ENCODE measurements around the gene DOCK4. TPM values are rescaled to one million over a fixed set of nuclear protein-coding genes. Genes with fewer than 3 reads are reported as not detected.

Gene DOCK4
- total RNA-seq, 2 experiments from 2014 or later = 0.64 to 0.87 TPM

DNA sequence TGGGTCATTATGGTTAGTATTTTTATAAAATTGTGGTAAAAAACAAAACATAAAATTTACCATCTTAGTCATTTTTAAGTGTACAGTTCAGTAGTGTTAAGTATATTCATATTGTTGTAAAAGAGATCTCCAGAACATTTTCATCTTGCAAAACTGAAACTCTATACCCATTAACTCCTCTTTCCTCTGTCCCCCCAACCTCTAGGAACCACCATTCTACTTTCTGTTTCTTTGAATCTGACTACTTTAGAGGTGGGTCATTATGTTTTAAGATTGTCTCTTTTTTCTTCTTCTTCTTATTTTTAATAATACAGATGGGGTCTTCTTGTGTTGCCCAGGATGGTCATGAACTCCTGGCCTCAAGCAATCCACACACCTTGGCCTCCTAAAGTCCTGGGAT lies 84.1 kb downstream of the DOCK4 start:
- no peaks in the 10 kb centered on the region for H3K9me3 Mint-ChIP-seq (ENCODE audit: low read depth)
- ATAC-seq = no peak
- H3K36me3 Mint-ChIP-seq = no peaks in the 10 kb centered on the region
- no peak overlapping the region for H3K27ac Mint-ChIP-seq
- CTCF ChIA-PET = no interaction called here
- DNase-seq = no peak
- H3K4me3 Mint-ChIP-seq = no peak overlapping the region
- H3K27me3 Mint-ChIP-seq = peaks cover 12% of the 10 kb centered on the region
- no peaks in the 10 kb centered on the region for H3K4me1 Mint-ChIP-seq

DNA sequence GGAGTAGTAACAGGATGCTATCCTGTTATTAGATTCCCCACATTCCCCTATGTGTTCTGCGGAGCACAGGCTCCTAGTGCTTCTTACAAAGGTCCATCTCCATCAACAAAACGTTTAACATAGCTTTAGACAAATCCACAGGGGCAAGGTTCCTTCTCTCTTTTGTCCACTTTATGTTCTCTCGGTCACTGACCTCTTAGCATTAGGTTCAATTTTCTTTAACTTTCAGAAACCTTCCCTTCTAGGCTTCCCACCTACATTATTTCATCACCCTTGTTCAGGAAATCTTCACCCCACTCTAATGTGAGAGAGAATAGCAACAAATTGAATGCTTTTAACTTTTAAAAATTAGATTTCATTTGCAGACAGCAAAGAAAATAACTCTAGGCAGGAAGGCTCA lies 84.9 kb downstream of the DOCK4 start:
- Mint-ChIP-seq H3K4me3 (no peak overlapping the region), H3K4me1 (no peaks in the 10 kb centered on the region), H3K9me3 (ENCODE audit: low read depth) (no peaks in the 10 kb centered on the region), H3K27me3 (peaks cover 13% of the 10 kb centered on the region), H3K36me3 (no peaks in the 10 kb centered on the region), H3K27ac (no peak overlapping the region)
- no peak for ATAC-seq
- CTCF ChIA-PET = no interaction called here
- no peak for DNase-seq

DNA sequence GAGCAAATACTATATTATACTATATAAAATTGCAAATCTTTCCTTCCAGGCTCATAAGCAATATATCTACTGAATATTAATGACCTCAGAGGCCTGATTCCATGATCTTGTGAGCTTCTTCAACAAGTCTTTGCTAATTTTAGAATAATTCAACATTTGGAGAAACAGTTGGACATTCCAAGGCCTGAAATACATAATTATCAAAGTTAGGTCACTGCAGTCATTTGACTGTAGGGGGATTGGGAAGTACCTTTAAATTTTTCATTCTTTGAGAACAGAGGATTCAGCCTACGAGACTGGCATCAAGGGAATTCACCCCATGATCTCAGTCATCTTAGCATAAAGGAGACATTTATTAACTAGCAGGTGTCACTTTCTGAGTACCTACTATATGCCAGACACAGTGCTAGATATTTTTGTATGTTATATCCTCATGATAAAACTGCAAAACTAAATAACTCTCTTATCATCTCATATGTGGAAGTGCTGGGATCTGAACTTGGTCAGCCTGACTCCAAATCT lies 85.4 kb downstream of the DOCK4 start:
- H3K9me3 Mint-ChIP-seq (ENCODE audit: low read depth) = no peaks in the 10 kb centered on the region
- H3K4me1 Mint-ChIP-seq = no peaks in the 10 kb centered on the region
- H3K4me3 Mint-ChIP-seq = no peak overlapping the region
- no peak overlapping the region for H3K27ac Mint-ChIP-seq
- CTCF ChIA-PET = no interaction called here
- no peaks in the 10 kb centered on the region for H3K36me3 Mint-ChIP-seq
- no peak for ATAC-seq
- no peak for DNase-seq
- H3K27me3 Mint-ChIP-seq = peaks cover 16% of the 10 kb centered on the region

DNA sequence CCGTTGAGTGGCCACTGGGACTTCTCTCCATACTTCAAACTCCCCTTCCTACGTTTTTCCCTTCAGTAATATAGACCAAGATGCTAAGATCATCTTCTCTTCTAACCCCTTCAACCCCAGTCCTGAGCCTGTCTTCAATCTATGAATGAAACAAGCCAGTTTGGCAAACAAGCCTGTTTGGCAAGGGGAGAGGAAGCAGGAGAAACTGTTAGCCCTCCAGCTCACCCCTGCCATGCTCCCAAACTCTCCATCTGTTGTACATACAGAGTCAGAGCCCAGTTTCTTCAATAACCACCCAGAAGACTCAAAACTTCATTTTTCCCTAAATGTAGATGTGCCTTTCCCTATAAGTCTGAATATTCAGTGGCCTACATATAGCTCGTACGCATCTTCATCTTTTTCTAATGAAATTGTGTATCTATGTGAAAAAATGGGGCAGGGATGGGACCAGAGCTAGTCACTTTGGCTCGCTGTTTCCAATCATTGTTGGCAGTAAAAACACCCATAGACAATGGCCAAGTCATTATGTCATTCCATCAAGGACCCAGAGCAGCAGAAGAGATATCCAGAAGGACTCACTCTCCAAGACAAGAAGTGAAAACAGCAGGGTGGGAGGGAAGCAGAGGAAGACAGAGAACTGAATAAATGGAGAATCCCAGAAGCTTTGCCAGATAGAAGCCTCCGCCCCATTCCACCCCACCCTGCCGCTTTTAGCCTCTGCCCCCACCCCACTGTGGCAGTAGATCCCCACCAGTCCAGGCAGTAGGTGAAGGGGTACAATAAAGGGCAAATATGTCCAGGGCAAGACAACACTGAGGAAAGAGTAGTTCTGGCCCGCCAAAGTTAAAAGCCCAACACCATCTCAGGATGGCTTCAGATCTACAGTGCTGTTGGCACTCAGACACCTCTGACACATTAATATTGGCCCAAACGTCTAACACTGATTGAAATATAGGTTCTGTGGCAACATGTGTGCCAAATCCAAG lies 87.3 kb downstream of the DOCK4 start:
- ATAC-seq (no peak), DNase-seq (no peak)
- Mint-ChIP-seq H3K27me3 (peaks cover 17% of the 10 kb centered on the region), H3K36me3 (no peaks in the 10 kb centered on the region), H3K9me3 (ENCODE audit: low read depth) (no peaks in the 10 kb centered on the region), H3K4me3 (no peak overlapping the region), H3K27ac (no peak overlapping the region), H3K4me1 (no peaks in the 10 kb centered on the region)
- CTCF ChIA-PET = no interaction called here

DNA sequence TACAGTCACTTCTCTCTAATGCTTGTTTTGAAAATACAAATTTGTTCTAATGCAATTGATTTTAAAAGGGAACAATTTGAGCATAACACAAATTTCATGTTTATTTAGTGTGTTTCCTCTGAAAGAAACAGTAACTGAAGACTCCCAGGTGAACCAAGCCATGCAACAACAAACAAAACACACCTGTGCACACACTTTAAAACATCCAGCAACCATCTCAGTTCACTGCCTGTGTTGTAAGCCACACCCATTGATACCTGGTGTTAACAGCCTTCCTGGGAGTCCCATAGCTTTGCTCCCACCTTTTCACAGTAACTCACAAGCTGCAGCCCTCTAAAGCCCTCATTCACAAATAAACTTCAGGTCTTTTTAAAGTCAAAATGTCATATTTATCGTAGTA lies 89.3 kb downstream of the DOCK4 start:
- no peak overlapping the region for H3K27ac Mint-ChIP-seq
- ATAC-seq = no peak
- peaks cover 13% of the 10 kb centered on the region for H3K27me3 Mint-ChIP-seq
- H3K9me3 Mint-ChIP-seq (ENCODE audit: low read depth) = no peaks in the 10 kb centered on the region
- CTCF ChIA-PET = no interaction called here
- H3K36me3 Mint-ChIP-seq = no peaks in the 10 kb centered on the region
- DNase-seq = no peak
- H3K4me1 Mint-ChIP-seq = no peaks in the 10 kb centered on the region
- no peak overlapping the region for H3K4me3 Mint-ChIP-seq

DNA sequence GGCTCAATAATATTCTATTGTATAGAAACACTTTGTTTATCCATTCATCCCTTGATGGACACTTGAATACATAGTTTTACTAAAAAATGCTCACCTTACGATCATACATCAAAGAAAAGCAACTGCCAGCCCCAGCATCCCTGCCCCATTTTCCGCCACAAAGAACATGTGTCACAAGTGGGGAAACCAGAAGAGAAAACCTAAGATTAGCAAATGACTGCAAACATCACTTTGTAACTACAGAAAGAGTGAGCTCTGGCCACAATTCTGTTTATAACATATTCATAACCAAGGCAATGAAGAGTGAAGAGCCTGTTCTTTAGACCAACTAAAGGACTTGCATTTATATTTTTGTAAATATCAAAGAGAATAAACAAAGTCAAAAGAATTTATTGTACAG lies 89.8 kb downstream of the DOCK4 start:
- Mint-ChIP-seq H3K27me3 (peaks cover 13% of the 10 kb centered on the region), H3K4me1 (no peaks in the 10 kb centered on the region), H3K27ac (no peak overlapping the region), H3K9me3 (ENCODE audit: low read depth) (no peaks in the 10 kb centered on the region), H3K4me3 (no peak overlapping the region), H3K36me3 (no peaks in the 10 kb centered on the region)
- no peak for ATAC-seq
- CTCF ChIA-PET = no interaction called here
- no peak for DNase-seq

DNA sequence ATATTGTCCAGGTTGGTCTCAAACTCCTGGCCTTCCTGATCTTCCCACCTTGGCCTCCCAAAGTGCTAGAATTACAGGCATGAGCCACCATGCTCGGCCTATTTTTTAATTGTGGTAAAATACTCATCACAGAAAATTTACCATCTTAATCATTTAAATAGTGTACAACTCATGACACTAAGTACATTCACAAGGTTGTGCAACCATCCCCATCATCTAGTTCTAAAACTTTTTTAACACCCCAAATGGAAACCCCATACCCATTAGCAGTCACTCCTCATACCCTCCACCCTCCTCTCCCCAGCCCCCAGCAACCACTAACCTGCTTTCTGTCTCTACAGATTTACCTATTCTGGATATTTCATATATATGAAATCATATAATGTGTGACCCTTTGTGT lies 90.3 kb downstream of the DOCK4 start:
- CTCF ChIA-PET = no interaction called here
- Mint-ChIP-seq H3K27me3 (peaks cover 13% of the 10 kb centered on the region), H3K4me3 (no peak overlapping the region), H3K4me1 (no peaks in the 10 kb centered on the region), H3K36me3 (no peaks in the 10 kb centered on the region), H3K9me3 (ENCODE audit: low read depth) (no peaks in the 10 kb centered on the region), H3K27ac (no peak overlapping the region)
- DNase-seq = no peak
- ATAC-seq = no peak

DNA sequence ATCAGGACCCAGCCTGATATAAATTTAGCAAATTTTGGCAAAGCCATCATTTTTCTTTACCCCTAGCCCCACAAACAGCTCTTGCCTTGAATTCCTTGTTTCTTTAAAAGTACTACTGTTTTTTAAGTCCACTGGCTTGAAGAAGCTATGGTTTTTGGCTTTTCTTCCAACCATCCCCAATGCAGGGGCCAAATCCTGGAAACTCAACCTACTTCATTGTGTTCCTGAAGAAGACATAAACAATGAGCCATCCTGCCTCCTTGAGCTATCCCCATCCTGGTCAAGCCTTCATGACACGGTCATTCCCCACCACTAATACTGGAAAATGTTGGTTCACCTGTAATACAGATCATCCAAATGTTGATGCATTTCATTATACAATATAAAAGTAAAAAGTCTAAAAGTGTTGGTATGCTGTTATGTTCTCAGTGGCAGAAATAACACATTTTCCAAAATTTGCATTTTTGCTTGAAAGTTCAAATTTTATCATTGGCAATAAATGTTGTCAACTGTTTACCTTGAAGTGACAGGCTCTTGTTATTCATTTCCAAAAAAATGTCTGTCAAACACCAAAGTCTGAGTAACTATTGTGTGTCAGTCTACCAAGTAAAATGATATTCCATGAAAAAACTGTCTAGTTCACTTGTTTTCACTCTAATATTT lies 92.2 kb downstream of the DOCK4 start:
- H3K27ac Mint-ChIP-seq = no peak overlapping the region
- no peak overlapping the region for H3K4me3 Mint-ChIP-seq
- no peak for DNase-seq
- peaks cover 13% of the 10 kb centered on the region for H3K27me3 Mint-ChIP-seq
- H3K9me3 Mint-ChIP-seq (ENCODE audit: low read depth) = no peaks in the 10 kb centered on the region
- no peak for ATAC-seq
- H3K4me1 Mint-ChIP-seq = no peaks in the 10 kb centered on the region
- no peaks in the 10 kb centered on the region for H3K36me3 Mint-ChIP-seq
- CTCF ChIA-PET = no interaction called here

DNA sequence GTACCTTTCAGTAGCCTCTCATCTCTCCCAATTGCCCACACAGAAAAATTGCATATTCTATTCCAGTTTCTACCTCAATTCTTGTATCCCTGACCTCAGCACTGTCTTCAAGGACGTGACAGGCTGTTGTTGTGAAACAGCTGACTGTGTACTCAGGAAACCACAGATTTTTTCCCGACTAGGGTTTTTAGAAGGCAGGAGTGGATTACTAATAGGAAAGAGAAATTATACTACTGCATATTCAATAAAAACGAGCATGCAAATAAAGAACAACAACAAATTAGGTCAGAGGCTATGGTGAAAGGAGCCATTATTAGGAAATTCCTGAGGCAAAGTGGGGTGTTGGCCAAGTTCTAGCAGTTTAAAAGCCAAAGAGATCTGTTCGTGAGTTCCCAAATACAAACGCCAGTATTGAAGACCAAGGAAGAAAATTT lies 93.4 kb downstream of the DOCK4 start:
- Mint-ChIP-seq H3K36me3 (no peaks in the 10 kb centered on the region), H3K4me1 (no peaks in the 10 kb centered on the region), H3K27ac (no peak overlapping the region), H3K9me3 (ENCODE audit: low read depth) (no peaks in the 10 kb centered on the region), H3K27me3 (peaks cover 6% of the 10 kb centered on the region), H3K4me3 (no peak overlapping the region)
- CTCF ChIA-PET = no interaction called here
- DNase-seq (no peak), ATAC-seq (no peak)

DNA sequence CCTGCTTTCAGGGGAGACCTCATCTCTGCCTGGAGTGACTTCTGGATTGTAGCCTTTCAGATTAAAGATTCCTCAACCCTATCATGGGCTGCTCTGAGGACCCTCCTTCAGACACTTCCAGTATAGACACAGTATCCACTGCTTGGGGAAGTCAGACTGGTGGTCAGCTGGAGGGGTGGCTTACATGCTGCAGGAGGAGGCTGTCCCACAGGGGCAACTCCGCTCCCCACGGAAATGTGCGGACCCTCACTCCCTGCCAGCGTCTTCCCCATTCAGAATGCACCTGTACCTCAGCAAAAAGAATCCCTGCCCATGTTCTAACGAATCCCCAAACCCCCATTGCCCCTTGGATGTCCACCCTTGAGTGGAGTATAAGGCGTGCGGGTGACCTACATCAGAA lies 95.5 kb downstream of the DOCK4 start:
- Mint-ChIP-seq H3K27ac (no peak overlapping the region), H3K27me3 (peaks cover 2% of the 10 kb centered on the region), H3K36me3 (no peaks in the 10 kb centered on the region), H3K4me3 (no peak overlapping the region), H3K9me3 (ENCODE audit: low read depth) (no peaks in the 10 kb centered on the region), H3K4me1 (no peaks in the 10 kb centered on the region)
- ATAC-seq = no peak
- DNase-seq = no peak
- CTCF ChIA-PET = no interaction called here

DNA sequence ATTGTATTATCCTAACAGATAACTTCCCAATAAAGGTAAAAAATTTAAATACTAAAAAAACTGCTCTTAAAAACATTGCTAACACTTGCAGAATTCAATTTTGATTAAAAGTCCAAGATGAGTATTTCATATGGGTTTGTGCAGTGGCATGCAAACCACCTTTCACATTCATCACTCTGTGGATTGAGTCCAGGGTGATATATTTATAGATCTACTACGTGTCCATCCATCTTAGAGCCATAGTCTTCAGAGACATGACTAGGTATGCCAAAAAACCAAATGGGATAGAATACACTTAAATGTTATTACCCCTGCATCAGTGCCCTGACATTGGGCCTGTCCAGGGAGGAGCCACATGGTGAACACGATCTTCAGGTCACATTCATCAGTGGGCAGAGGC lies 96.0 kb downstream of the DOCK4 start:
- Mint-ChIP-seq H3K27me3 (peaks cover 2% of the 10 kb centered on the region), H3K27ac (no peak overlapping the region), H3K9me3 (ENCODE audit: low read depth) (no peaks in the 10 kb centered on the region), H3K36me3 (no peaks in the 10 kb centered on the region), H3K4me3 (no peak overlapping the region), H3K4me1 (no peaks in the 10 kb centered on the region)
- ATAC-seq (no peak), DNase-seq (no peak)
- CTCF ChIA-PET = no interaction called here

DNA sequence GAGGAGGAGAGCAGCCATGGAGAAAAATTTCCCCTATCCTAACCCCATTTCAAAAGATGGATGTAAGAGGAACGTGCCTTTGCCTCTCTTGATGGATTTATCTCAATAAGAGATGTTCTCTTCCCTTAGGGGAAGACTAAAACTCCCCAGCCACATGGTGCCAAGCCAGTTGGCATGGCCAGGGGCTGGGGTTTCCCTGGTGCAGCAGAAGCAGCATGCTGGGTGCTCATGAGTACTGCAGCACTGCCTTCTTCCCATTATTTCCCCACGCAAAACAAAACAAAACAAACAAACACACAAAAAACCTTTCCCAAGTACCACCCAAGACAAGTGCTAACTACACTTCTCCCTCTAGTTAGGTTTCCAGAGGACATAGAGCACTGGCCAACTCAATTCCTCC lies 97.2 kb downstream of the DOCK4 start:
- DNase-seq = no peak
- no peaks in the 10 kb centered on the region for H3K36me3 Mint-ChIP-seq
- H3K9me3 Mint-ChIP-seq (ENCODE audit: low read depth) = no peaks in the 10 kb centered on the region
- H3K4me3 Mint-ChIP-seq = no peak overlapping the region
- ATAC-seq = no peak
- peaks cover 7% of the 10 kb centered on the region for H3K27me3 Mint-ChIP-seq
- CTCF ChIA-PET = no interaction called here
- H3K27ac Mint-ChIP-seq = no peak overlapping the region
- no peaks in the 10 kb centered on the region for H3K4me1 Mint-ChIP-seq

DNA sequence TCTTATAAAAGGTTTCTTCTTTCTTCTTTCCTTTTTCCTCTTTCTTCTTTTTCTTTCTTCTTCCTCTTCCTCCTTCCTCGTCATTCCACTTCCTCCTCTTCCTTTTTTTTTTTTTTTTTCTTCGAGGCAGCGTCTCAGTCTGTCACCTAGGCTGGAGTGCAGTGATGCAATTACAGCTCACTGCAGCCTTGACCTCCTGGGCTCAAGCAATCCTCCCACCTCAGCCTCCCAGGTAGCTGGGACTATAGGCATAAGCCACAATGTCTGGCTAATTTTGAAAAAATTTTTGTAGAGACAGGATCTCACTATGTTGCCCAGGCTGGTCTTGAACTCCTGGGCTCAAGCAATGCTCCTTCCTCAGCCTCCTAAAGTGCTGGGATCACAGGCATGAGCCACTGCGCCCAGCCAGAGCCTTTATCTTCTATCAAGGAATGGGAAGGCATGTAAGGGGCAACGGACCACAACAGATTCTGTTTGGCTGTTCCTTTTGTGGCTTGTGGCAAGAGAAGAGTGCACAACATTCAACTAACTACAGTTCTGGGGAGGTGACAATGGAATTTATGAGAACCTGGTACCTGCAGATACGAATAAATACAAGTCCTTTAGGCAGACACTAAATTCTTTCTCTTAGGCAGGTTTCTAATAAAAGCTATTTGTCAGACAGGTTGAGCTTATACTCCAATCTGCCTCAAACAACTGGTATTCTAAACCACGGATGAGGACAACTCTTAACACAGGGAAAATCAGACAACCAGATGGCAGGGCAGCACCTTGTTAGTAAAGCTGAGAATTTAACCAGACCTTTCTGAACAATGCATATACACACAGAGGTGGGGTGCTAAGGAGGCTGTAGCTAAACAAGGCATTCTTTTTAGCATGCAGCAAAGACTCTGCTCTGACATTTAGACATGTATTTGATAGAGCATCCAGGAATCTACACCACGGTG lies 100.3 kb downstream of the DOCK4 start:
- ATAC-seq = no peak
- H3K4me1 Mint-ChIP-seq = no peaks in the 10 kb centered on the region
- H3K27me3 Mint-ChIP-seq = peaks cover 5% of the 10 kb centered on the region

More for the DNA sequence above, 100.3 kb downstream of the DOCK4 start:
- Mint-ChIP-seq H3K27ac (no peak overlapping the region), H3K9me3 (ENCODE audit: low read depth) (no peaks in the 10 kb centered on the region), H3K36me3 (no peaks in the 10 kb centered on the region), H3K4me3 (no peak overlapping the region)
- CTCF ChIA-PET = no interaction called here
- DNase-seq = no peak
